Upper lobe of left lung (tissue), 6 donors: ENCODE measurements around the gene GPR18. TPM values are rescaled to one million over a fixed set of nuclear protein-coding genes. Genes with fewer than 3 reads are reported as not detected.

Experiments
- ATAC-seq, 2 donors: fragments of 200-7000 bp; cut with Tn5 transposase; one replicate each; pipeline ENCODE4 v1.9.1; 2022; ENCODE audit warnings: mild to moderate bottlenecking in 2 of 2, moderate library complexity in 2 of 2; ENCODE audit not compliant: low FRiP score in 2 of 2
- DNase-seq, 2 donors: peaks; one replicate each; pipeline ENCODE4 v3.0.0-alpha.2; 2019 to 2020
- H3K27ac ChIP-seq, 4 donors: fragments of 200-600 bp; sonication (generic); one replicate each; pipeline ENCODE4 v1.5.1; 2016 to 2019
- H3K27me3 ChIP-seq, 4 donors: fragments of 200-600 bp; sonication (generic); one replicate each; pipeline ENCODE4 v1.5.1; 2017 to 2019
- H3K36me3 ChIP-seq, 4 donors: fragments of 200-600 bp; sonication (generic); one replicate each; pipeline ENCODE4 v1.5.1; 2016 to 2019
- H3K4me1 ChIP-seq, 4 donors: fragments of 200-600 bp; sonication (generic); one replicate each; pipeline ENCODE4 v1.5.1; 2018 to 2019
- H3K4me3 ChIP-seq, 4 donors: fragments of 200-600 bp; sonication (generic); one replicate each; pipeline ENCODE4 v1.5.1; 2017 to 2019; ENCODE audit warnings: mild to moderate bottlenecking in 2 of 4, moderate library complexity in 1 of 4
- H3K9me3 ChIP-seq, 4 donors: fragments of 200-600 bp; sonication (generic); one replicate each; pipeline ENCODE4 v1.5.1; 2018 to 2019
- EP300 ChIP-seq, 4 donors: sonication (generic); formaldehyde crosslinking; IDR thresholded peaks; one replicate each; pipeline ENCODE4 v1.5.1; 2017; ENCODE audit warnings: antibody characterized with exemption in 4 of 4, control low read depth in 2 of 4
- POLR2A ChIP-seq, 4 donors: fragments of 450-650 bp; IDR thresholded peaks; one replicate each; pipeline ENCODE4 v1.5.1; 2016 to 2017; ENCODE audit warnings: antibody characterized with exemption in 4 of 4, mild to moderate bottlenecking in 2 of 4
- POLR2AphosphoS5 ChIP-seq, 2 donors: sonication (generic); formaldehyde crosslinking; IDR thresholded peaks; one replicate each; pipeline ENCODE4 v1.5.1; 2017; ENCODE audit warnings: antibody characterized with exemption in 2 of 2
- WGBS, 2 donors: methylation state at CpG; one replicate each; pipeline ENCODE4 v1.1.5; 2017 to 2018; 5-methylcytosine and 5-hydroxymethylcytosine counted together
- total RNA-seq, 6 donors: library from RNA; depleted of rRNA in 4 of 6; stranded (reverse); fragments of >200 nt in 4 of 6; gene quantifications; one replicate each; pipeline versions ENCODE4 v1.1.0 to v1.2.1, GENCODE V29; 2016 to 2021
- TF ChIP-seq, protein P1 (sequence below), 6 experiments: fragments of 450-650 bp in 4 of 6; fragments of 200-600 bp in 2 of 6; sonication (generic) in 2 of 6; IDR thresholded peaks; one replicate each; pipeline ENCODE4 v1.5.1; 2016 to 2019; ENCODE audit warnings: antibody characterized with exemption in 6 of 6
- donor health status: DM: no; HTN: no; CAD: no; lungs with moderate emphysema.
- donor health status: DM: no; HTN: yes; CAD: no; lungs with severe emphysema.

GPR18 gene
- total RNA-seq, 6 donors from 2014 or later = 0.52 to 0.94 TPM; not detected in 4

DNA sequence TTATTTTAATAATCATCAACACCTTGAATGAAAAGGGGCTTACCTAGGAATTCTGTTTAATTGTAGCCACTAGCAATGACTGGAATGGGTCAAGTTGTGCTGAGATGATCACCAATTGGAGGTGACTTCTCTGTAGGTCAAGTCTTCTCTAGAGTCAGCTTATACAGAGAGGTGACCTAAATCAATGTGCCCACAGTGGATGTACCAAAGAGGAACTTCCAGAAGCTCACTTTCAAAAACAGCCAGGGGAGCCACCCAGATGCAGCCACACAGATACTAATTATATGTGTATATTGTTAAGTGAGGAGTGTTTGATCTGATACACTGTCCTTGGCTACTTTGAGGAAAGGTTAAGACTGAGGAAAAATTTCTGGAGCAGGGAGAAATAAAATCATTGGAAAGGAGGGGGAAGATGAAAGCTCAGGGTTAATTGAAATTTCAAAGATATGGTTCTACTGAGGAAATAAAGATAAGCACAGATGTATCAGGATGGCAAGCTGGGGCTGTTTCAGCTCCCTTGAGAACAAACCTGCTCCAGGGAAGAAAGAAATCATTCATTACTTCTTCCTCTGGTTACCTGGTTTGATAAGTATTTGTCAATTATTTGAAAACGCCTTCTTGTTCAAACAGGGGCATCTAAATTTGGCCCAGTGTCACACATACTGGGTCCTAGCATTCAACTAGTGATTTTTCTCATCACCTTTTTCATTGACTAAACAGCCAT lies 43.9 kb upstream of the GPR18 start:
- WGBS, 2 donors = 78 to 86% methylated on average over 1 of the region's 1 CpG
- ATAC-seq = no peak

GRCh38 chr13:99301056-99301838 lies 43.1 kb upstream of the GPR18 start:
- Histone ChIP-seq H3K4me1 (no peaks in the 10 kb centered on the region), H3K27ac (peak overlapping the region in 1 of 4 donors; percentile 35), H3K36me3 (no peaks in the 10 kb centered on the region), H3K9me3 (no peaks in the 10 kb centered on the region), H3K4me3 (no peak overlapping the region), H3K27me3 (no peaks in the 10 kb centered on the region)
- WGBS, 2 donors = 83 to 84% methylated on average over 7 of the region's 7 CpGs
- no peak for TF ChIP-seq EP300 (IDR thresholded peaks at IDR 0.05)
- TF ChIP-seq POLR2AphosphoS5 (IDR thresholded peaks at IDR 0.05) = no peak
- no peak for TF ChIP-seq POLR2A (IDR thresholded peaks at IDR 0.05)
- TF ChIP-seq, protein P1, sequence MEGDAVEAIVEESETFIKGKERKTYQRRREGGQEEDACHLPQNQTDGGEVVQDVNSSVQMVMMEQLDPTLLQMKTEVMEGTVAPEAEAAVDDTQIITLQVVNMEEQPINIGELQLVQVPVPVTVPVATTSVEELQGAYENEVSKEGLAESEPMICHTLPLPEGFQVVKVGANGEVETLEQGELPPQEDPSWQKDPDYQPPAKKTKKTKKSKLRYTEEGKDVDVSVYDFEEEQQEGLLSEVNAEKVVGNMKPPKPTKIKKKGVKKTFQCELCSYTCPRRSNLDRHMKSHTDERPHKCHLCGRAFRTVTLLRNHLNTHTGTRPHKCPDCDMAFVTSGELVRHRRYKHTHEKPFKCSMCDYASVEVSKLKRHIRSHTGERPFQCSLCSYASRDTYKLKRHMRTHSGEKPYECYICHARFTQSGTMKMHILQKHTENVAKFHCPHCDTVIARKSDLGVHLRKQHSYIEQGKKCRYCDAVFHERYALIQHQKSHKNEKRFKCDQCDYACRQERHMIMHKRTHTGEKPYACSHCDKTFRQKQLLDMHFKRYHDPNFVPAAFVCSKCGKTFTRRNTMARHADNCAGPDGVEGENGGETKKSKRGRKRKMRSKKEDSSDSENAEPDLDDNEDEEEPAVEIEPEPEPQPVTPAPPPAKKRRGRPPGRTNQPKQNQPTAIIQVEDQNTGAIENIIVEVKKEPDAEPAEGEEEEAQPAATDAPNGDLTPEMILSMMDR (IDR thresholded peaks at IDR 0.05) = no peak
- ATAC-seq (no peak), DNase-seq (no peak)

More for the DNA sequence above, 43.9 kb upstream of the GPR18 start:
- no peaks in the 10 kb centered on the region for H3K4me1 ChIP-seq
- TF ChIP-seq, protein P1 (IDR thresholded peaks at IDR 0.05) = no peak
- no peak for TF ChIP-seq EP300 (IDR thresholded peaks at IDR 0.05)
- no peak for TF ChIP-seq POLR2A (IDR thresholded peaks at IDR 0.05)
- TF ChIP-seq POLR2AphosphoS5 (IDR thresholded peaks at IDR 0.05) = no peak
- H3K36me3 ChIP-seq = no peaks in the 10 kb centered on the region
- H3K27ac ChIP-seq = no peak overlapping the region
- H3K4me3 ChIP-seq = no peak overlapping the region
- no peaks in the 10 kb centered on the region for H3K9me3 ChIP-seq
- H3K27me3 ChIP-seq = no peaks in the 10 kb centered on the region
- DNase-seq = no peak

DNA sequence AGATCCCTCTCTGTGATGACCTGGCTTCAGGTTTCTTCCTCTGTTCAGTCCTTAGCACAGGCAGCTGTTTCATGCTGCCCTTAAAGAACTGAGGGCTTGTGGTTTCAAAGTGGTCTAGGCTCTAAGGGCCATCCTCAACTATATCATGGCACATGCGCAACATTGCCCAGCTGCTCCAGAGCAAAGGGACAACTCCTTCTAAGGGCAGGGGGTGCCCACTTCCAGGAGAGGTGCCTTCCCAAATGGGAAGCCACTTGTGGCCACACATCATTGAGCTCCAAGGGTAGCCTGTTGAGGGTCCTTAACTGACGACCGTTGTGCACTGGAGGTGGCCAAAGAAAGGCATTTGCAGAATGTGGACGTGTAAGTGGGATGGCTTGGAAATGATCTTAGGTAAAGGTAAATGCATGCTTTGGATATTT lies 41.8 kb upstream of the GPR18 start:
- ATAC-seq = no peak
- H3K27ac ChIP-seq = no peak overlapping the region
- peaks cover 0 to 5% (median 0%) of the 10 kb centered on the region in 4 donors for H3K36me3 ChIP-seq
- DNase-seq = no peak
- H3K4me3 ChIP-seq = no peak overlapping the region
- peaks cover 0 to 5% (median 0%) of the 10 kb centered on the region in 4 donors for H3K4me1 ChIP-seq
- TF ChIP-seq, protein P1 (IDR thresholded peaks at IDR 0.05) = no peak
- TF ChIP-seq POLR2A (IDR thresholded peaks at IDR 0.05) = no peak
- no peak for TF ChIP-seq POLR2AphosphoS5 (IDR thresholded peaks at IDR 0.05)
- no peak for TF ChIP-seq EP300 (IDR thresholded peaks at IDR 0.05)
- 77 to 84% methylated on average over 4 of the region's 4 CpGs for WGBS, 2 donors
- no peaks in the 10 kb centered on the region for H3K27me3 ChIP-seq
- H3K9me3 ChIP-seq = no peaks in the 10 kb centered on the region

- no peak for ATAC-seq
- Histone ChIP-seq H3K36me3 (peaks cover 0 to 7% (median 0%) of the 10 kb centered on the region in 4 donors), H3K27me3 (no peaks in the 10 kb centered on the region), H3K4me3 (no peak overlapping the region), H3K4me1 (peaks cover 0 to 6% (median 0%) of the 10 kb centered on the region in 4 donors), H3K27ac (no peak overlapping the region), H3K9me3 (no peaks in the 10 kb centered on the region)
- no peak for DNase-seq
- 82 to 93% methylated on average over 4 of the region's 4 CpGs for WGBS, 2 donors
- TF ChIP-seq EP300 (IDR thresholded peaks at IDR 0.05) = no peak
- TF ChIP-seq POLR2AphosphoS5 (IDR thresholded peaks at IDR 0.05) = no peak
- TF ChIP-seq, protein P1 (IDR thresholded peaks at IDR 0.05) = no peak
- no peak for TF ChIP-seq POLR2A (IDR thresholded peaks at IDR 0.05)
Observed at GRCh38 chr13:99299256-99299919, 41.2 kb upstream of the GPR18 start.
